GM19372 (cell line): ENCODE measurements around the gene SPATA12.

Experiments used
- ATAC-seq: cut with Tn5 transposase; IDR thresholded peaks from one replicate; pipeline ENCODE4 v1.9.1; 2021; ENCODE audit warnings: mild to moderate bottlenecking, low read depth, moderate library complexity; ENCODE audit not compliant: unreplicated experiment

Gene SPATA12

GRCh38 chr3:57109437-57110199, 49.2 kb downstream of the SPATA12 start:
- ATAC-seq: no peak

- no peak for ATAC-seq
These were observed 49.8 kb downstream of the SPATA12 start for GRCh38 chr3:57110214-57110613.

- no peak for ATAC-seq
These were observed 50.3 kb downstream of the SPATA12 start for GRCh38 chr3:57110798-57111197.

- no peak for ATAC-seq
These were observed 51.7 kb downstream of the SPATA12 start for GRCh38 chr3:57112206-57112605.

- no peak for ATAC-seq
These were observed 56.0 kb downstream of the SPATA12 start for GRCh38 chr3:57116501-57116900.

- ATAC-seq: no peak
These were observed 57.8 kb downstream of the SPATA12 start for GRCh38 chr3:57118254-57118653.

GRCh38 chr3:57120040-57120439, 59.6 kb downstream of the SPATA12 start:
- ATAC-seq: no peak

GRCh38 chr3:57120451-57121174, 60.1 kb downstream of the SPATA12 start:
- ATAC-seq: no peak
